Liver (tissue), 9 donors: ENCODE data around the gene ANAPC7. TPM values are rescaled to one million over a fixed set of nuclear protein-coding genes. Genes with fewer than 3 reads are reported as not detected.

Source experiments
- DNase-seq: peaks from one replicate; pipeline ENCODE4 v3.0.0-alpha.2; 2017; ENCODE audit warnings: low spot score
- H3K27ac ChIP-seq, 2 donors: one replicate each; pipeline ENCODE4 v1.7.0; 2013; ENCODE audit warnings: inconsistent platforms in 2 of 2, low read length in 2 of 2, control low read depth in 1 of 2, low read depth in 1 of 2, mild to moderate bottlenecking in 1 of 2
- H3K27me3 ChIP-seq, 4 donors: one replicate each; pipeline versions ENCODE4 v1.6.1 to v1.7.0; 2013; ENCODE audit warnings: low read length in 3 of 4, inconsistent platforms in 1 of 4, mild to moderate bottlenecking in 1 of 4, moderate library complexity in 1 of 4; ENCODE audit not compliant: control insufficient read depth in 4 of 4, insufficient read depth in 4 of 4
- H3K36me3 ChIP-seq, 4 donors: one replicate each; pipeline versions ENCODE4 v1.6.1 to v1.7.0; 2013; ENCODE audit warnings: low read length in 3 of 4, mild to moderate bottlenecking in 3 of 4, low read depth in 1 of 4, moderate library complexity in 1 of 4; ENCODE audit not compliant: control insufficient read depth in 4 of 4, insufficient read depth in 3 of 4
- H3K4me1 ChIP-seq, 4 donors: one replicate each; pipeline versions ENCODE4 v1.6.1 to v1.7.0; 2013; ENCODE audit warnings: low read length in 3 of 4, mild to moderate bottlenecking in 3 of 4, moderate library complexity in 1 of 4; ENCODE audit not compliant: control insufficient read depth in 4 of 4, insufficient read depth in 4 of 4
- H3K4me3 ChIP-seq, 3 donors: one replicate each; pipeline versions ENCODE4 v1.6.1 to v1.7.0; 2013; ENCODE audit warnings: low read length in 3 of 3, control low read depth in 1 of 3, low read depth in 1 of 3, mild to moderate bottlenecking in 1 of 3
- H3K9ac ChIP-seq, 2 donors: one replicate each; pipeline ENCODE4 v1.7.0; 2013; ENCODE audit warnings: low read length in 2 of 2, mild to moderate bottlenecking in 2 of 2, moderate library complexity in 2 of 2, control low read depth in 1 of 2, low read depth in 1 of 2
- H3K9me3 ChIP-seq, 4 donors: one replicate each; pipeline versions ENCODE4 v1.6.1 to v1.7.0; 2013; ENCODE audit warnings: low read length in 3 of 4; ENCODE audit not compliant: control insufficient read depth in 4 of 4
- CTCF ChIP-seq: fragments of 150-350 bp; IDR thresholded peaks from 2 replicates; pipeline ENCODE4 v1.5.1; 2017; ENCODE audit warnings: improper control_type of control experiment, low read depth, low read length; ENCODE audit not compliant: missing input control
- EGR1 ChIP-seq, 2 donors: IDR thresholded peaks; 2 replicates each; pipeline ENCODE4 v1.6.1; 2016 to 2018; ENCODE audit warnings: antibody characterized with exemption in 2 of 2, low read depth in 2 of 2
- FOXA1 ChIP-seq: IDR thresholded peaks from 2 replicates; pipeline ENCODE4 v1.6.1; 2016; ENCODE audit warnings: antibody characterized with exemption
- FOXA2 ChIP-seq: IDR thresholded peaks from 2 replicates; pipeline ENCODE4 v1.6.1; 2016; ENCODE audit warnings: antibody characterized with exemption
- GABPA ChIP-seq, 2 donors: IDR thresholded peaks in 1 of 2; conservative IDR thresholded peaks in 1 of 2; 2 replicates each; pipeline ENCODE4 v1.6.1; 2016; ENCODE audit warnings: antibody characterized with exemption in 2 of 2, mild to moderate bottlenecking in 1 of 2, moderate library complexity in 1 of 2
- HNF4A ChIP-seq, 2 donors: conservative IDR thresholded peaks; 2 replicates each; pipeline ENCODE4 v1.6.1; 2016; ENCODE audit warnings: antibody characterized with exemption in 2 of 2, mild to moderate bottlenecking in 2 of 2
- HNF4G ChIP-seq: IDR thresholded peaks from 2 replicates; pipeline ENCODE4 v1.6.1; 2016; ENCODE audit warnings: antibody characterized with exemption
- JUND ChIP-seq, 2 donors: IDR thresholded peaks; 2 replicates each; pipeline ENCODE4 v1.6.1; 2016; ENCODE audit warnings: antibody characterized with exemption in 2 of 2
- MAX ChIP-seq: IDR thresholded peaks from 2 replicates; pipeline ENCODE4 v1.6.1; 2016; ENCODE audit warnings: antibody characterized with exemption
- NR2F2 ChIP-seq: IDR thresholded peaks from 2 replicates; pipeline ENCODE4 v1.6.1; 2016; ENCODE audit warnings: antibody characterized with exemption
- RAD21 ChIP-seq, 2 donors: IDR thresholded peaks; 2 replicates each; pipeline ENCODE4 v1.6.1; 2016; ENCODE audit warnings: antibody characterized with exemption in 2 of 2, mild to moderate bottlenecking in 2 of 2
- RXRA ChIP-seq, 2 donors: IDR thresholded peaks; 2 replicates each; pipeline ENCODE4 v1.6.1; 2017 to 2018; ENCODE audit warnings: antibody characterized with exemption in 2 of 2, mild to moderate bottlenecking in 1 of 2
- SP1 ChIP-seq: IDR thresholded peaks from 2 replicates; pipeline ENCODE4 v1.6.1; 2018; ENCODE audit warnings: antibody characterized with exemption, mild to moderate bottlenecking
- TAF1 ChIP-seq: conservative IDR thresholded peaks from 2 replicates; pipeline ENCODE4 v1.6.1; 2016; ENCODE audit warnings: antibody characterized with exemption, mild to moderate bottlenecking
- YY1 ChIP-seq: IDR thresholded peaks from 2 replicates; pipeline ENCODE4 v1.6.1; 2016; ENCODE audit warnings: antibody characterized with exemption, mild to moderate bottlenecking
- WGBS: extraction: QIAGEN DNeasy Blood & Tissue Kit; methylation state at CpG from one replicate; pipeline ENCODE4 v1.1.7; 2013; 5-methylcytosine and 5-hydroxymethylcytosine counted together
- polyA plus RNA-seq, 2 donors: library from polyadenylated mRNA; stranded (reverse) in 1 of 2; unstranded in 1 of 2; fragments of 200-250 nt in 1 of 2; fragments of >200 nt in 1 of 2; fragmentation: Nextera tagmentation in 1 of 2; extraction: Ambion mirVana in 1 of 2; gene quantifications; one replicate each; pipeline versions ENCODE4 v1.2.1 to v1.2.3, GENCODE V29; 2013 to 2015
- total RNA-seq, 2 donors: library from RNA; depleted of rRNA; stranded (reverse); fragments of >200 nt; gene quantifications; one replicate each; pipeline ENCODE4 v1.2.3, GENCODE V29; 2014
- TF ChIP-seq, protein P1 (sequence below): IDR thresholded peaks from 2 replicates; pipeline ENCODE4 v1.6.1; 2016; ENCODE audit warnings: antibody characterized with exemption, mild to moderate bottlenecking
- TF ChIP-seq, protein P2 (sequence below): IDR thresholded peaks from 2 replicates; pipeline ENCODE4 v1.6.1; 2016; ENCODE audit warnings: antibody characterized with exemption
- TF ChIP-seq, protein P3 (sequence below): IDR thresholded peaks from 2 replicates; pipeline ENCODE4 v1.6.1; 2016; ENCODE audit warnings: antibody characterized with exemption
- donor health status: healthy.
- donor health status: healthy.
- donor health status: healthy.
- donor health status: healthy.
- donor health status: healthy.

ANAPC7 gene
- total and polyA plus RNA-seq, 4 donors: 11.4 to 21.1 (median 16.3) TPM

GRCh38 chr12:110338754-110339153 lies 64.8 kb downstream of the ANAPC7 start:
- 91% methylated on average over 3 of the region's 3 CpGs for WGBS
- Histone ChIP-seq H3K4me1 (no peaks in the 10 kb centered on the region), H3K9me3 (no peaks in the 10 kb centered on the region), H3K27ac (no peak overlapping the region), H3K36me3 (peaks cover 26 to 96% (median 91%) of the 10 kb centered on the region in 4 donors), H3K9ac (no peak overlapping the region), H3K4me3 (no peak overlapping the region), H3K27me3 (no peaks in the 10 kb centered on the region)
- DNase-seq: no peak
- TF ChIP-seq RAD21 (IDR thresholded peaks at IDR 0.05) (peak in 1 of 2 donors; percentile 27), GABPA (IDR thresholded peaks at IDR 0.05 in 1 of 2, conservative IDR thresholded peaks at IDR 0.05 in 1 of 2) (no peak)

GRCh38 chr12:110337912-110338710 lies 65.4 kb downstream of the ANAPC7 start:
- 85% methylated on average over 11 of the region's 11 CpGs for WGBS
- no peak overlapping the region for H3K27ac ChIP-seq

GRCh38 chr12:110335481-110336045 lies 67.9 kb downstream of the ANAPC7 start:
- H3K9ac ChIP-seq: no peak overlapping the region
- H3K4me1 ChIP-seq: no peaks in the 10 kb centered on the region
- H3K36me3 ChIP-seq: peaks cover 21 to 85% (median 82%) of the 10 kb centered on the region in 4 donors
- H3K9me3 ChIP-seq: no peaks in the 10 kb centered on the region
- no peak overlapping the region for H3K4me3 ChIP-seq
- 81% methylated on average over 4 of the region's 4 CpGs for WGBS
- no peak for DNase-seq
- TF ChIP-seq, protein P1, sequence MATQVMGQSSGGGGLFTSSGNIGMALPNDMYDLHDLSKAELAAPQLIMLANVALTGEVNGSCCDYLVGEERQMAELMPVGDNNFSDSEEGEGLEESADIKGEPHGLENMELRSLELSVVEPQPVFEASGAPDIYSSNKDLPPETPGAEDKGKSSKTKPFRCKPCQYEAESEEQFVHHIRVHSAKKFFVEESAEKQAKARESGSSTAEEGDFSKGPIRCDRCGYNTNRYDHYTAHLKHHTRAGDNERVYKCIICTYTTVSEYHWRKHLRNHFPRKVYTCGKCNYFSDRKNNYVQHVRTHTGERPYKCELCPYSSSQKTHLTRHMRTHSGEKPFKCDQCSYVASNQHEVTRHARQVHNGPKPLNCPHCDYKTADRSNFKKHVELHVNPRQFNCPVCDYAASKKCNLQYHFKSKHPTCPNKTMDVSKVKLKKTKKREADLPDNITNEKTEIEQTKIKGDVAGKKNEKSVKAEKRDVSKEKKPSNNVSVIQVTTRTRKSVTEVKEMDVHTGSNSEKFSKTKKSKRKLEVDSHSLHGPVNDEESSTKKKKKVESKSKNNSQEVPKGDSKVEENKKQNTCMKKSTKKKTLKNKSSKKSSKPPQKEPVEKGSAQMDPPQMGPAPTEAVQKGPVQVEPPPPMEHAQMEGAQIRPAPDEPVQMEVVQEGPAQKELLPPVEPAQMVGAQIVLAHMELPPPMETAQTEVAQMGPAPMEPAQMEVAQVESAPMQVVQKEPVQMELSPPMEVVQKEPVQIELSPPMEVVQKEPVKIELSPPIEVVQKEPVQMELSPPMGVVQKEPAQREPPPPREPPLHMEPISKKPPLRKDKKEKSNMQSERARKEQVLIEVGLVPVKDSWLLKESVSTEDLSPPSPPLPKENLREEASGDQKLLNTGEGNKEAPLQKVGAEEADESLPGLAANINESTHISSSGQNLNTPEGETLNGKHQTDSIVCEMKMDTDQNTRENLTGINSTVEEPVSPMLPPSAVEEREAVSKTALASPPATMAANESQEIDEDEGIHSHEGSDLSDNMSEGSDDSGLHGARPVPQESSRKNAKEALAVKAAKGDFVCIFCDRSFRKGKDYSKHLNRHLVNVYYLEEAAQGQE: no peak
- TF ChIP-seq CTCF (no peak), RAD21 (IDR thresholded peaks at IDR 0.05) (no peak), HNF4A (conservative IDR thresholded peaks at IDR 0.05) (no peak), NR2F2 (no peak), GABPA (IDR thresholded peaks at IDR 0.05 in 1 of 2, conservative IDR thresholded peaks at IDR 0.05 in 1 of 2) (no peak), SP1 (no peak), HNF4G (no peak), RXRA (IDR thresholded peaks at IDR 0.05) (no peak), JUND (IDR thresholded peaks at IDR 0.05) (no peak), FOXA1 (no peak), FOXA2 (no peak), EGR1 (IDR thresholded peaks at IDR 0.05; ENCODE audit: low read depth in 2 of 2) (no peak), YY1 (no peak), TAF1 (no peak), MAX (no peak)
- TF ChIP-seq, protein P2, sequence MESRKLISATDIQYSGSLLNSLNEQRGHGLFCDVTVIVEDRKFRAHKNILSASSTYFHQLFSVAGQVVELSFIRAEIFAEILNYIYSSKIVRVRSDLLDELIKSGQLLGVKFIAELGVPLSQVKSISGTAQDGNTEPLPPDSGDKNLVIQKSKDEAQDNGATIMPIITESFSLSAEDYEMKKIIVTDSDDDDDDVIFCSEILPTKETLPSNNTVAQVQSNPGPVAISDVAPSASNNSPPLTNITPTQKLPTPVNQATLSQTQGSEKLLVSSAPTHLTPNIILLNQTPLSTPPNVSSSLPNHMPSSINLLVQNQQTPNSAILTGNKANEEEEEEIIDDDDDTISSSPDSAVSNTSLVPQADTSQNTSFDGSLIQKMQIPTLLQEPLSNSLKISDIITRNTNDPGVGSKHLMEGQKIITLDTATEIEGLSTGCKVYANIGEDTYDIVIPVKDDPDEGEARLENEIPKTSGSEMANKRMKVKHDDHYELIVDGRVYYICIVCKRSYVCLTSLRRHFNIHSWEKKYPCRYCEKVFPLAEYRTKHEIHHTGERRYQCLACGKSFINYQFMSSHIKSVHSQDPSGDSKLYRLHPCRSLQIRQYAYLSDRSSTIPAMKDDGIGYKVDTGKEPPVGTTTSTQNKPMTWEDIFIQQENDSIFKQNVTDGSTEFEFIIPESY: no peak
- TF ChIP-seq, protein P3, sequence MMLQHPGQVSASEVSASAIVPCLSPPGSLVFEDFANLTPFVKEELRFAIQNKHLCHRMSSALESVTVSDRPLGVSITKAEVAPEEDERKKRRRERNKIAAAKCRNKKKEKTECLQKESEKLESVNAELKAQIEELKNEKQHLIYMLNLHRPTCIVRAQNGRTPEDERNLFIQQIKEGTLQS: no peak
- no peak overlapping the region for H3K27ac ChIP-seq
- H3K27me3 ChIP-seq: no peaks in the 10 kb centered on the region

More at GRCh38 chr12:110337912-110338710, 65.4 kb downstream of the ANAPC7 start:
- Histone ChIP-seq H3K9me3 (no peaks in the 10 kb centered on the region), H3K9ac (no peak overlapping the region), H3K4me1 (no peaks in the 10 kb centered on the region), H3K27me3 (no peaks in the 10 kb centered on the region), H3K36me3 (peaks cover 28 to 96% (median 91%) of the 10 kb centered on the region in 4 donors), H3K4me3 (no peak overlapping the region)
- TF ChIP-seq HNF4A (conservative IDR thresholded peaks at IDR 0.05) (peak in 1 of 2 donors; percentile 14), JUND (IDR thresholded peaks at IDR 0.05) (no peak)
- no peak for DNase-seq
